Measurements from ENCODE around the gene FRZB.
"Not testable (repeated sequence)": the region's sequence is repeated elsewhere in the genome, so short reads cannot be mapped to it uniquely, and the experiment has no call there.

- TF ChIP-seq POLR2AphosphoS5 (IDR thresholded peaks at IDR 0.05; ENCODE audit: insufficient read depth in 1 of 2, low read depth in 1 of 2): not testable (repeated sequence)
- TF ChIP-seq, protein P1, sequence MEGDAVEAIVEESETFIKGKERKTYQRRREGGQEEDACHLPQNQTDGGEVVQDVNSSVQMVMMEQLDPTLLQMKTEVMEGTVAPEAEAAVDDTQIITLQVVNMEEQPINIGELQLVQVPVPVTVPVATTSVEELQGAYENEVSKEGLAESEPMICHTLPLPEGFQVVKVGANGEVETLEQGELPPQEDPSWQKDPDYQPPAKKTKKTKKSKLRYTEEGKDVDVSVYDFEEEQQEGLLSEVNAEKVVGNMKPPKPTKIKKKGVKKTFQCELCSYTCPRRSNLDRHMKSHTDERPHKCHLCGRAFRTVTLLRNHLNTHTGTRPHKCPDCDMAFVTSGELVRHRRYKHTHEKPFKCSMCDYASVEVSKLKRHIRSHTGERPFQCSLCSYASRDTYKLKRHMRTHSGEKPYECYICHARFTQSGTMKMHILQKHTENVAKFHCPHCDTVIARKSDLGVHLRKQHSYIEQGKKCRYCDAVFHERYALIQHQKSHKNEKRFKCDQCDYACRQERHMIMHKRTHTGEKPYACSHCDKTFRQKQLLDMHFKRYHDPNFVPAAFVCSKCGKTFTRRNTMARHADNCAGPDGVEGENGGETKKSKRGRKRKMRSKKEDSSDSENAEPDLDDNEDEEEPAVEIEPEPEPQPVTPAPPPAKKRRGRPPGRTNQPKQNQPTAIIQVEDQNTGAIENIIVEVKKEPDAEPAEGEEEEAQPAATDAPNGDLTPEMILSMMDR (IDR thresholded peaks at IDR 0.05): not testable (repeated sequence)
Measured at GRCh38 chr2:182876653-182877052, 10.2 kb upstream of the FRZB start.
